WTC11 (cell line): Measurements from ENCODE around the gene ABAT. TPM values are rescaled to one million over a fixed set of nuclear protein-coding genes. Genes with fewer than 3 reads are reported as not detected.

Source experiments
- ATAC-seq: fragments of 200-7000 bp; cut with Tn5 transposase; 2 replicates; pipeline ENCODE4 v1.10.0; 2021; ENCODE audit warnings: mild to moderate bottlenecking, moderate library complexity
- CTCF ChIA-PET: fragments of 300-600 bp; sonication (Branson Sonifier 250); formaldehyde crosslinking; loops from one replicate; lab custom pipeline; 2021; ENCODE audit warnings: antibody characterized with exemption; lab: Charles Lee
- POLR2A ChIA-PET: fragments of 350-600 bp; sonication (Branson Sonifier 250); formaldehyde crosslinking; loops from one replicate; lab custom pipeline; 2021; ENCODE audit warnings: antibody characterized with exemption; lab: Charles Lee
- DNase-seq: peaks from one replicate; pipeline ENCODE4 v3.0.0; 2021; ENCODE audit warnings: low spot score
- H3K27ac Mint-ChIP-seq: 2 replicates; pipeline ENCODE4 v1.8.0; 2021; ENCODE audit warnings: mixed read lengths
- H3K27me3 Mint-ChIP-seq: 2 replicates; pipeline ENCODE4 v1.8.0; 2021; ENCODE audit warnings: low read depth, mild to moderate bottlenecking, moderate library complexity, mixed read lengths
- H3K36me3 Mint-ChIP-seq: 2 replicates; pipeline ENCODE4 v1.8.0; 2021; ENCODE audit warnings: mixed read lengths
- H3K4me1 Mint-ChIP-seq: 2 replicates; pipeline ENCODE4 v1.8.0; 2022; ENCODE audit warnings: mixed read lengths
- H3K4me3 Mint-ChIP-seq: 2 replicates; pipeline ENCODE4 v1.8.0; 2021; ENCODE audit warnings: mild to moderate bottlenecking, moderate library complexity, mixed read lengths
- H3K9me3 Mint-ChIP-seq: 2 replicates; pipeline ENCODE4 v1.8.0; 2021; ENCODE audit warnings: mixed read lengths
- AFF4 ChIP-seq: sonication (generic); formaldehyde crosslinking; IDR thresholded peaks from 2 replicates; pipeline ENCODE4 v1.8.1; 2023; ENCODE audit warnings: mild to moderate bottlenecking, missing genetic modification reagents, borderline replicate concordance
- ATF1 ChIP-seq: sonication (generic); formaldehyde crosslinking; IDR thresholded peaks from 2 replicates; pipeline ENCODE4 v1.8.1; 2023; ENCODE audit warnings: mild to moderate bottlenecking, moderate library complexity, missing genetic modification reagents
- ATF2 ChIP-seq: sonication (generic); formaldehyde crosslinking; IDR thresholded peaks from 2 replicates; pipeline ENCODE4 v1.8.1; 2022; ENCODE audit warnings: low read depth, missing genetic modification reagents, borderline replicate concordance
- ATF3 ChIP-seq: sonication (generic); formaldehyde crosslinking; conservative IDR thresholded peaks from 2 replicates; pipeline ENCODE4 v1.8.1; 2022; ENCODE audit warnings: mild to moderate bottlenecking, missing genetic modification reagents
- CREM ChIP-seq: sonication (generic); formaldehyde crosslinking; IDR thresholded peaks from 2 replicates; pipeline ENCODE4 v1.8.1; 2022; ENCODE audit warnings: mild to moderate bottlenecking, missing genetic modification reagents, moderate library complexity
- EMX1 ChIP-seq: fragments of 250-450 bp; sonication (Bioruptor Pico); IDR thresholded peaks from 2 replicates; pipeline ENCODE4 v1.8.0; 2021; ENCODE audit warnings: mild to moderate bottlenecking
- ETV6 ChIP-seq: sonication (generic); formaldehyde crosslinking; IDR thresholded peaks from 2 replicates; pipeline ENCODE4 v1.8.1; 2022; ENCODE audit warnings: mild to moderate bottlenecking, missing genetic modification reagents
- FOXK1 ChIP-seq: sonication (generic); formaldehyde crosslinking; IDR thresholded peaks from 2 replicates; pipeline ENCODE4 v1.8.0; 2022; ENCODE audit warnings: mild to moderate bottlenecking, moderate library complexity, missing genetic modification reagents
- GTF2I ChIP-seq: fragments of 250-450 bp; sonication (Bioruptor Pico); conservative IDR thresholded peaks from 2 replicates; pipeline ENCODE4 v1.4.0; 2021; ENCODE audit warnings: mild to moderate bottlenecking
- HMGA2 ChIP-seq: fragments of 250-450 bp; sonication (Bioruptor Pico); IDR thresholded peaks from 2 replicates; pipeline ENCODE4 v1.4.0; 2021; ENCODE audit warnings: mild to moderate bottlenecking, moderate library complexity
- JAZF1 ChIP-seq: fragments of 250-450 bp; sonication (Bioruptor Pico); IDR thresholded peaks from 2 replicates; pipeline ENCODE4 v1.9.0; 2021; ENCODE audit warnings: moderate library complexity, mild to moderate bottlenecking, inconsistent platforms
- KAT7 ChIP-seq: sonication (generic); formaldehyde crosslinking; IDR thresholded peaks from 2 replicates; pipeline ENCODE4 v1.8.1; 2023; ENCODE audit warnings: missing genetic modification reagents, mild to moderate bottlenecking, borderline replicate concordance
- MXD4 ChIP-seq: fragments of 250-450 bp; sonication (Bioruptor Pico); IDR thresholded peaks from 2 replicates; pipeline ENCODE4 v1.8.0; 2021; ENCODE audit warnings: mild to moderate bottlenecking, moderate library complexity, borderline replicate concordance
- NR3C1 ChIP-seq: sonication (generic); formaldehyde crosslinking; conservative IDR thresholded peaks from 2 replicates; pipeline ENCODE4 v1.8.1; 2023; ENCODE audit warnings: low read depth, mild to moderate bottlenecking, missing genetic modification reagents
- OVOL2 ChIP-seq: fragments of 250-450 bp; sonication (Bioruptor Pico); IDR thresholded peaks from 2 replicates; pipeline ENCODE4 v1.9.0; 2021; ENCODE audit warnings: mild to moderate bottlenecking, borderline replicate concordance
- PRRX2 ChIP-seq: fragments of 250-450 bp; sonication (Bioruptor Pico); IDR thresholded peaks from 2 replicates; pipeline ENCODE4 v1.8.0; 2021; ENCODE audit warnings: mild to moderate bottlenecking
- SMAD3 ChIP-seq: sonication (generic); formaldehyde crosslinking; IDR thresholded peaks from 2 replicates; pipeline ENCODE4 v1.8.0; 2022; ENCODE audit warnings: missing genetic modification reagents, mild to moderate bottlenecking, borderline replicate concordance
- SOX15 ChIP-seq: fragments of 250-450 bp; sonication (Bioruptor Pico); IDR thresholded peaks from 2 replicates; pipeline ENCODE4 v1.9.0; 2021; ENCODE audit warnings: mild to moderate bottlenecking
- STAT6 ChIP-seq: sonication (generic); formaldehyde crosslinking; conservative IDR thresholded peaks from 2 replicates; pipeline ENCODE4 v1.8.1; 2023; ENCODE audit warnings: mild to moderate bottlenecking, low read depth, missing genetic modification reagents, moderate library complexity
- TCF7 ChIP-seq: sonication (generic); formaldehyde crosslinking; IDR thresholded peaks from 2 replicates; pipeline ENCODE4 v1.8.0; 2022; ENCODE audit warnings: mild to moderate bottlenecking, low read depth, missing genetic modification reagents, moderate library complexity
- TEAD1 ChIP-seq: sonication (generic); formaldehyde crosslinking; IDR thresholded peaks from 2 replicates; pipeline ENCODE4 v1.8.0; 2022; ENCODE audit warnings: mild to moderate bottlenecking, missing genetic modification reagents
- ZNF281 ChIP-seq: sonication (generic); formaldehyde crosslinking; IDR thresholded peaks from 2 replicates; pipeline ENCODE4 v1.8.0; 2023; ENCODE audit warnings: mild to moderate bottlenecking, missing genetic modification reagents
- ZNF317 ChIP-seq: sonication (generic); formaldehyde crosslinking; IDR thresholded peaks from 2 replicates; pipeline ENCODE4 v1.8.1; 2023; ENCODE audit warnings: low read depth, mild to moderate bottlenecking, moderate library complexity, missing genetic modification reagents, borderline replicate concordance
- ZNF671 ChIP-seq: fragments of 250-450 bp; sonication (Bioruptor Pico); IDR thresholded peaks from 2 replicates; pipeline ENCODE4 v1.8.0; 2021; ENCODE audit warnings: mild to moderate bottlenecking
- total RNA-seq: library from RNA; stranded (reverse); gene quantifications from 3 replicates; pipeline ENCODE4 v1.2.3, GENCODE V29; 2021

The ABAT gene
- total RNA-seq, 1 experiment from 2014 or later: 6.6 TPM

- ATAC-seq (no peak), DNase-seq (no peak)
- no peaks in the 10 kb centered on the region for H3K36me3 Mint-ChIP-seq
- no peak overlapping the region for H3K27ac Mint-ChIP-seq
- H3K9me3 Mint-ChIP-seq: no peaks in the 10 kb centered on the region
- no peaks in the 10 kb centered on the region for H3K4me1 Mint-ChIP-seq
- H3K27me3 Mint-ChIP-seq: no peaks in the 10 kb centered on the region
- no peak overlapping the region for H3K4me3 Mint-ChIP-seq
- TF ChIP-seq CREM (CRISPR knock-in tag) (no peak), PRRX2 (CRISPR knock-in tag) (no peak), AFF4 (CRISPR knock-in tag) (no peak), TCF7 (CRISPR knock-in tag) (no peak), ZNF281 (CRISPR knock-in tag) (no peak)
- ChIA-PET POLR2A (no interaction called here), CTCF (no interaction called here)
Measured at GRCh38 chr16:8752706-8753105, 78.3 kb downstream of the ABAT start.

GRCh38 chr16:8753416-8754054 is 79.1 kb downstream of the ABAT start:
- Mint-ChIP-seq H3K4me3 (no peak overlapping the region), H3K27ac (no peak overlapping the region), H3K27me3 (no peaks in the 10 kb centered on the region), H3K4me1 (no peaks in the 10 kb centered on the region), H3K9me3 (no peaks in the 10 kb centered on the region), H3K36me3 (no peaks in the 10 kb centered on the region)
- no peak for DNase-seq
- POLR2A ChIA-PET: no interaction called here
- ATAC-seq: no peak
- CTCF ChIA-PET: no interaction called here
- no peak for TF ChIP-seq SOX15 (CRISPR knock-in tag)
- no peak for TF ChIP-seq ZNF317
- TF ChIP-seq FOXK1: no peak
- no peak for TF ChIP-seq GTF2I (CRISPR knock-in tag)
- no peak for TF ChIP-seq EMX1 (CRISPR knock-in tag)
- TF ChIP-seq JAZF1 (CRISPR knock-in tag): no peak
- TF ChIP-seq MXD4: no peak
- TF ChIP-seq ATF2 (CRISPR knock-in tag): no peak
- no peak for TF ChIP-seq HMGA2 (CRISPR knock-in tag)
- TF ChIP-seq ZNF671 (CRISPR knock-in tag): no peak
- no peak for TF ChIP-seq TEAD1
- TF ChIP-seq OVOL2: no peak
- no peak for TF ChIP-seq KAT7 (CRISPR knock-in tag)
- TF ChIP-seq SMAD3 (CRISPR knock-in tag): no peak
- TF ChIP-seq NR3C1 (CRISPR knock-in tag): no peak
- TF ChIP-seq CREM (CRISPR knock-in tag): no peak
- TF ChIP-seq ATF3 (CRISPR knock-in tag): no peak
- no peak for TF ChIP-seq STAT6 (CRISPR knock-in tag)
- TF ChIP-seq ATF1 (CRISPR knock-in tag): no peak
- no peak for TF ChIP-seq ETV6 (CRISPR knock-in tag)
